ENCODE measurements around the gene THAP3. TPM values are rescaled to one million over a fixed set of nuclear protein-coding genes. Genes with fewer than 3 reads are reported as not detected.

The THAP3 gene
- total and polyA plus RNA-seq, 9 of the 15 experiments (the other 6 are each of a cell fraction or from before 2014, with no cell fraction given) = 1.9 to 31.2 (median 18.2) TPM

DNA sequence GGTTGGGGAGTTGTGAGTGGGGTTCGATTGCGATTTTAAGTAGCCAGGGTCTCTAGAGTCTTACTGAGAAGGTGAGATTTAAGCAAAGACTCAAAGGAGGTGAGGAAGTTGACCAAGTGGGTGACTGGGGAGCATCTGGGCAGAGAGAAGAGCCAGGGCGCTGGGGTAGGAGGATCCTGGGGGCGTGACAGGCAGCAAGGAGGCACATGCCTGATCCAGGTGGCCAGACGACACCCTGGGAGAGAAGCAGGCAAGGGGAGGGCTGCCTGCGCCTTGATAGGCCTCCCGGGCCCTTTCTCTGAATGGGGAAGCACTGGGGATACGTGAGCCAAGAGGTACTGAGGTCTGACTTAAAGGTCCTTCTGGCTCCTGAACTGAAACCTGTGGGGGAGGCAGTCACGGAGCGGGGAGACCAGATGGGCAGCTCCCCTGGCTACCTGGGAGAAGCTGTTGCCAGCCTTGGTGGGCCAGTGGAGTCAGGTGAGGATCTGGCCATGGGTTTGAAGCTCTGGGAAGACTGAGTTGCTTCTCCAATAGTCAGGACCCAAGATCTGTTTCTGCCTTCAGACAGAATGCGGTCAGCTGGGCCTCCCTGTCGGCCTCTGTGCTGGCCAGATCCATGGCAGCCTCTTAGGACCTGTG, 39.5 kb upstream of the THAP3 start:
- Histone ChIP-seq H3K9ac (ENCODE audit: insufficient read depth in 1 of 2, low read depth in 2 of 2, low read length in 2 of 2) (peak overlapping the region in 1 of 2 experiments; percentile 82; a peak in 2 of 4 replicates), H3K36me3 (ENCODE audit: control insufficient read depth, insufficient read depth, low read length) (peaks cover 67% of the 10 kb centered on the region; the same call in 2 of the 3 replicates), H3K4me1 (replicated peaks in 1 of 2; ENCODE audit: control insufficient read depth in 2 of 2, insufficient read depth in 2 of 2, low read length in 2 of 2) (peaks cover 36 to 72% of the 10 kb centered on the region in 2 experiments; a peak in 4 of 5 replicates), H3K27me3 (ENCODE audit: control insufficient read depth in 2 of 2, insufficient read depth in 2 of 2, low read length in 2 of 2) (no peaks in the 10 kb centered on the region), H4K20me1 (replicated peaks; ENCODE audit: control insufficient read depth, insufficient read depth, low read length) (peaks cover 33% of the 10 kb centered on the region), H2AFZ (ENCODE audit: low read depth, low read length) (no peak overlapping the region), H3K9me1 (ENCODE audit: control insufficient read depth, insufficient read depth, low read length) (peaks cover 19% of the 10 kb centered on the region), H3K9me3 (replicated peaks; ENCODE audit: control insufficient read depth, insufficient read depth, low read depth, low read length) (no peaks in the 10 kb centered on the region), H3K79me2 (ENCODE audit: control insufficient read depth, insufficient read depth, low read length) (peaks cover 40% of the 10 kb centered on the region), H3K4me3 (no peak overlapping the region), H3K4me2 (ENCODE audit: insufficient read depth, low read length) (peak overlapping the region; percentile 48), H3K27ac (ENCODE audit: extremely low read depth, low read depth, low read length) (peak overlapping the region; percentile 13; the same call in 2 of the 3 replicates)
- FAIRE-seq = no peak
- in situ Hi-C loops (cut with MboI) = no loop called here
- CTCF ChIA-PET (ENCODE audit: low intra/inter-chr PET ratio) = no interaction called here
- ATAC-seq = peak; percentile 8
- intact Hi-C loops (cut with micrococcal nuclease) = no loop called here
- WGBS (ENCODE audit: insufficient coverage, low coverage, missing lambda C conversion rate) = 32% methylated on average over 10 of the region's 12 CpGs
- DNase-seq (ENCODE audit: extremely low read depth in 1 of 4, low spot score in 3 of 4) = peak in 2 of 4 experiments; percentile 48 to 57
- no TSS peak for BruUV-seq (replicated peaks)
- POLR2A ChIA-PET = interaction anchor here (0.5 to 13.4 kb wide), 3 partner anchors 15 to 85 kb away, joined by 3 to 221 read pairs (median 3); partner anchors contain the start of gene KLHL21
- TF ChIP-seq ZFX (CRISPR knock-in tag; IDR thresholded peaks at IDR 0.05) (peak; percentile 51; the same call in 1 of the 2 replicates), SIN3A (IDR thresholded peaks at IDR 0.05; ENCODE audit: borderline replicate concordance in 2 of 2, control insufficient read depth in 1 of 2, low read depth in 2 of 2, low read length in 2 of 2) (peak in 1 of 2 experiments; percentile 51; a peak in 1 of 4 replicates), GABPB1 (CRISPR knock-in tag; IDR thresholded peaks at IDR 0.05) (0 out of 2 replicates have a peak, but pooled peaks have one; percentile 3)
- TF ChIP-seq, protein P1, sequence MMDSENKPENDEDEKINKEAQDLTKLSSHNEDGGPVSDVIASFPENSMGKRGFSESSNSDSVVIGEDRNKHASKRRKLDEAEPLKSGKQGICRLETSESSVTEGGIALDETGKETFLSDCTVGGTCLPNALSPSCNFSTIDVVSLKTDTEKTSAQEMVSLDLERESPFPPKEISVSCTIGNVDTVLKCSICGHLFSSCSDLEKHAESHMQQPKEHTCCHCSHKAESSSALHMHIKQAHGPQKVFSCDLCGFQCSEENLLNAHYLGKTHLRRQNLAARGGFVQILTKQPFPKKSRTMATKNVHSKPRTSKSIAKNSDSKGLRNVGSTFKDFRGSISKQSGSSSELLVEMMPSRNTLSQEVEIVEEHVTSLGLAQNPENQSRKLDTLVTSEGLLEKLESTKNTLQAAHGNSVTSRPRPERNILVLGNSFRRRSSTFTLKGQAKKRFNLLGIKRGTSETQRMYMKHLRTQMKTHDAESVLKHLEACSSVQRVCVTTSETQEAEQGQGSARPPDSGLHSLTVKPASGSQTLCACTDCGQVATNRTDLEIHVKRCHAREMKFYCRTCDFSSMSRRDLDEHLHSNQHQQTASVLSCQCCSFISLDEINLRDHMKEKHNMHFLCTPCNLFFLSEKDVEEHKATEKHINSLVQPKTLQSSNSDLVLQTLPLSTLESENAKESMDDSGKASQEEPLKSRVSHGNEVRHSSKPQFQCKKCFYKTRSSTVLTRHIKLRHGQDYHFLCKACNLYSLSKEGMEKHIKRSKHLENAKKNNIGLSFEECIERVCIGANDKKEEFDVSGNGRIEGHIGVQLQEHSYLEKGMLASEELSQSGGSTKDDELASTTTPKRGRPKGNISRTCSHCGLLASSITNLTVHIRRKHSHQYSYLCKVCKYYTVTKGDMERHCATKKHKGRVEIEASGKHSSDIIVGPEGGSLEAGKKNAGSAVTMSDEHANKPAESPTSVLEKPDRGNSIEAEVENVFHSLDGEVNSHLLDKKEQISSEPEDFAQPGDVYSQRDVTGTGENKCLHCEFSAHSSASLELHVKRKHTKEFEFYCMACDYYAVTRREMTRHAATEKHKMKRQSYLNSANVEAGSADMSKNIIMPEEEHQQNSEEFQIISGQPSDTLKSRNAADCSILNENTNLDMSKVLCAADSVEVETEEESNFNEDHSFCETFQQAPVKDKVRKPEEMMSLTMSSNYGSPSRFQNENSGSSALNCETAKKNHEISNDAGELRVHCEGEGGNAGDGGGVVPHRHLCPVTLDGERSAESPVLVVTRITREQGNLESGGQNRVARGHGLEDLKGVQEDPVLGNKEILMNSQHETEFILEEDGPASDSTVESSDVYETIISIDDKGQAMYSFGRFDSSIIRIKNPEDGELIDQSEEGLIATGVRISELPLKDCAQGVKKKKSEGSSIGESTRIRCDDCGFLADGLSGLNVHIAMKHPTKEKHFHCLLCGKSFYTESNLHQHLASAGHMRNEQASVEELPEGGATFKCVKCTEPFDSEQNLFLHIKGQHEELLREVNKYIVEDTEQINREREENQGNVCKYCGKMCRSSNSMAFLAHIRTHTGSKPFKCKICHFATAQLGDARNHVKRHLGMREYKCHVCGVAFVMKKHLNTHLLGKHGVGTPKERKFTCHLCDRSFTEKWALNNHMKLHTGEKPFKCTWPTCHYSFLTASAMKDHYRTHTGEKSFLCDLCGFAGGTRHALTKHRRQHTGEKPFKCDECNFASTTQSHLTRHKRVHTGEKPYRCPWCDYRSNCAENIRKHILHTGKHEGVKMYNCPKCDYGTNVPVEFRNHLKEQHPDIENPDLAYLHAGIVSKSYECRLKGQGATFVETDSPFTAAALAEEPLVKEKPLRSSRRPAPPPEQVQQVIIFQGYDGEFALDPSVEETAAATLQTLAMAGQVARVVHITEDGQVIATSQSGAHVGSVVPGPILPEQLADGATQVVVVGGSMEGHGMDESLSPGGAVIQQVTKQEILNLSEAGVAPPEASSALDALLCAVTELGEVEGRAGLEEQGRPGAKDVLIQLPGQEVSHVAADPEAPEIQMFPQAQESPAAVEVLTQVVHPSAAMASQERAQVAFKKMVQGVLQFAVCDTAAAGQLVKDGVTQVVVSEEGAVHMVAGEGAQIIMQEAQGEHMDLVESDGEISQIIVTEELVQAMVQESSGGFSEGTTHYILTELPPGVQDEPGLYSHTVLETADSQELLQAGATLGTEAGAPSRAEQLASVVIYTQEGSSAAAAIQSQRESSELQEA (IDR thresholded peaks at IDR 0.05; ENCODE audit: low read depth) = no peak

Measured in K562 (cell line).